Renal pelvis (tissue), 4 donors: ENCODE measurements around the gene TMEM237. TPM values are rescaled to one million over a fixed set of nuclear protein-coding genes. Genes with fewer than 3 reads are reported as not detected.
A peak's percentile ranks its signal among the peaks of the same experiment; 100 is the strongest.

ENCODE experiments used
- DNase-seq: peaks from one replicate; pipeline ENCODE4 v3.0.0-alpha.2; 2013
- polyA plus RNA-seq, 3 donors: library from polyadenylated mRNA; unstranded; fragments of 120-200 nt; gene quantifications; one replicate each; pipeline ENCODE4 v1.2.1, GENCODE V29; 2013; ENCODE audit not compliant: insufficient read length in 3 of 3

TMEM237 gene
- polyA plus RNA-seq, 3 donors, result 47.7 to 62.6 (median 48.6) TPM

GRCh38 chr2:201649442-201649841 lies 6.1 kb upstream of the TMEM237 start:
- DNase-seq, result no peak

DNA sequence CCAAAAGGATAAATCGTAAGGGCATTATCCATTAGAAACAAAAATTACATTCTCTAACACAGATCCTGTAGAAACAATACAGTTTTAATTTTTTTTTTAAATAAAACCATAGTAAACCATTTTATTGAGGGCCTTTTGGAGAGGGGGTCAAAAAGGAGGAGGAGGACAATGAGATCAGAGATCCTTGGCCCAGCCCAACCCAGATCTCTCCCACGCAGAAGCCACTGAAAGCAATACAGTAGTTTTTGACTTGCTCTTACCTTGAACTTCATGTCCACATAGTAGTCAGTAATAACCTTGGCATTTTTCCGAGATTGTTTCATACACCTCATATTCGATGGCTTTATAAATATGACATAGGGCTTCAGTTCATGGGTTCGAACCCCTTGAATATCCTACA lies 4.1 kb upstream of the TMEM237 start:
- DNase-seq, result no peak

- peak; percentile 14 for DNase-seq
Measured at GRCh38 chr2:201644001-201644400, 698 bp upstream of the TMEM237 start.

DNA sequence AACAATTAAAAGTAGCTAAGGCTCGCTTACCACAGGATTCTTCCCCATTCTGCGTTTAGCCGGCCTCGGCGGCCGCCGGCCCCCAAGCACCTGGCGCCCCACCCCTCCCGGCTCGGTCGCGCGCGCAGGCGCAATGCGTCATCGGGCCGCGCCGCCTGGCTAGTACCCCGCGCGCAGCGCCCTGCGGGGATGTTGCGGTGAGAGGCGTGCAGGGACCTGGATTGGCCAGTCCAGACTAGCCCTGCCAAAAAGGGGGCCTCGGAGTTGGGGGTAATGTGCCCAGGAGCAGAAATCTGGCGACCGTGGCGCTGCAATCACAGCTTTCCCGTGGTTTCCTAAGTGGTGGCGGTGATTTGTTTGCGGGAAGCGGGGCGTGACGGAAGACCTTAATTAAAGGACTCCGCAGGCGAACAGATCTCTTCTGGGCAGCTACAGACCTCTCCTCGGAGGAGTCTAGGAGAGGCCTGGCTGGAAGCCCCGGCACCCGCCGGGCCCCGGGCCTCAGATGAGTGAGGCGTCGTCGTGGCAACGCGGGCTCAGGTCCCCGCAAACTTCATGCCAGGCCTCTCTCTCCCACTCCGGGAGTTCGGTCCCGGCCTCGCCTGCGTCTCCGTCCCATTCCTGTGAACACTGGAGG lies 606 bp downstream of the TMEM237 start:
- DNase-seq, result peak; percentile 89

DNA sequence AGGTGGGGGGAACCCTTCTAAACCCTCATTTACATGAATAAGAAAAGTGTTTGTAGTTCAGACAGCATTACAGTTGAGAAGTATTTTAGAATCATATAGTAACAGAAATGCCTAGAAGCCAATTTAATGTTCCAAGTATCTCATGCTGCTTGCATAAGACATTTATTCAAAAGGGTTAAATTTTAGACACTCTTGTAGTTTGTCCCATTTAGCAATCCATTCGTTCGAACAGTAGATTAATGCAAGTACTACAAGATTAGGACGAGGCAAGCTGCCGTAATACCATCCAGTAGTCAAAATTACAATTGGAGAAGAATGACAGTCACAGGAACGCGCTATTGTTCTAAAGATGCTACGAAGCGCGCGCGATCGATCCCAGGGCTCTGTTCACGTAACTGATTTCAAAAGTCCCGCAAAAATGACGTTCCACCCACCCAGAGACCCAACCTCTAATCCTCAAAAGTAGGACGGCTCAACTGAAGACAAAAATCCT lies 1.2 kb downstream of the TMEM237 start:
- DNase-seq, result no peak

GRCh38 chr2:201639205-201639604 lies 4.1 kb downstream of the TMEM237 start:
- DNase-seq, result no peak

DNA sequence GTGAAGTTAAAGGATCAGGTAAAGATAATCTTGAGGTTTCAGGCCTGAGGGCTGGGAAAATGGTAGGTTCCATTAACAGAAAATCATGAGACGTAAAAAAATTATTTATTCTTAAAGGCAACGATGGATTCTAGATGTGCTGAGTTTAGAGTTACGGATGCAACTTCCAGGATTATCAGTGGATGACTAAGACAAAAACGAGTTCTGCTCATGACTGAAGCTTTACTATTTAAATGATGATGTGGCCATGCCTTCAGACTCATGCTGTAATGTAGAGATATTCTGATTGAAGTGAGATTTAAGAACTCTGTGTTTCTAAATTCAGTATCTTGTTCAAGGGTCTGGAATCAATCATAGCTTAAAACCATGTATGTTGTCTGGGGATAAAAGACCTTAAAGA lies 5.0 kb downstream of the TMEM237 start:
- DNase-seq, result no peak

DNA sequence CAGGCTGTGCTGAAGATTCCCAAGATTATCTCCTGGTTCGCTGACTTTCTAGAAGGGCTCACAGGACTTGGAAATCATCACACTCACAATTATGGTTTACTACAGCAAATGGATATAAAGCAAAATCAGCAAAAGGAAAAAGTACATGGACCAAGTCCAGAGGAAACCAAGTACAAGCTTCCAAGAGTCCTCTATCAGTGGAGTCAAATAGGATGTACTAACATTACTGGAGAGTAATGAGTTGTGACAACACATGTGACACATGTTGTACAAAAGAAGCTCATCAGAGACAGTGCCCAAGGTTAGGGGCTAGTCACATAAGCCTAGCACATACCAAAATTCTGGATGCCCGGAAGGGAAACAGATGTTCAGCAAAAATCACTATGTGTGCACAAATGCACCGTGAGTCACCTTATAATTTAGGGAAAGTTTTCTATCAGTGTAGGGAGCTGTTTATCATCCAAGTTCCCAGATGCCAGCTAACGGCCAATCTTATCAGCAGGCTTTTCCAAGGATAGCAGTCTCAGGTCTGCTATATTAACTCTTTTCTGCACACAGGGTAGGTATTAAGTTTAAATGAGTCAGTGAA lies 9.5 kb downstream of the TMEM237 start:
- DNase-seq, result no peak

DNA sequence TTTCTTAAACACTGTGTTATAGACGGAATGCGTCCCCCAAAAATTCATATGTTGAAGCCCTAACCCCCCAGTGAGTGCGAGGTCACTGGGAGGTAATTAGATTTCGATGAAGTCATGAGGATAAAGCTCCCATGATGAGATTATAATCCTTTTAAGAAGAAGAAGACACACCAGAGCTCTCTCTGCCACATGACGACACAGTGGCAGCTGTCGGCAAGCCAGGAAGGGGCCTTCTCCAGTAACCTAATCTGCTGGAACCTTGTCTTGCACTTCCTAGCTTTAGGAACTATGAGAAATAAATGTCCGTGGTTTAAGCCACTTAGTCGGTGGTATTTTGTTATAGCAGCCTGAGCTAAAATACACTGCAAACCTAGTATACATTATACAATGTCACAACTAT lies 12.3 kb downstream of the TMEM237 start:
- DNase-seq, result no peak

- no peak for DNase-seq
Measured at GRCh38 chr2:201630577-201630976, 12.7 kb downstream of the TMEM237 start.

GRCh38 chr2:201628545-201628944 lies 14.8 kb downstream of the TMEM237 start:
- no peak for DNase-seq

DNA sequence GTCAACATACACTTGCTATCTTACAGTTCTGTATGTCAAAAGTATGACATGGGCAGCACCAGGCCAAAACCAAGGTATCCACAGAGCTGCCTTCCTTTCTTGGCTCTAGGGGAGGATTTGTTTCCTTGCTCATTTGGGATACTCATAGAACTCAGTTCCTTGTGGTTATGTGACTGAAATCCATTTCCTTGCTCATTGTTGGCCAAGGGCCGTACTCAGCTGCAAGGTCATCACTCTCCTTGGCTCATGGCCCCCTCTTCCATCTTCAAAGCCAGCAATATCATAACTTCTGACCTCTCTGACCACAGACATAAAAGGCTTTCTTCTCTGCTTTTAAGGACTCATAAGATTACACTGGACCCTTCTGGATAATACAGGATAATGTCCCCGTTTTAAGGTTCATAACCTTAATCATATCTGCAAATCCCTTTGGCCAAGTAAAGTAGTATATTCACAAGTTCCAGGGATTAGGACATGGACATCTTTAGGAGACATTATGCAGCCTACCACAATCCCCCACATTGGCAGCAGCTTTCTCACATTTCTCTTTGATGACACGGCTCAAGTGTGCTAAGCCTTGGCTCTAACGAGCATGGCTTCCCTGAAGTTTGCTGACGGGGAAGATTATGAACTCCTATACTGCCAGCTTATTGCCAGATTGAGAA lies 20.9 kb downstream of the TMEM237 start:
- no peak for DNase-seq

DNA sequence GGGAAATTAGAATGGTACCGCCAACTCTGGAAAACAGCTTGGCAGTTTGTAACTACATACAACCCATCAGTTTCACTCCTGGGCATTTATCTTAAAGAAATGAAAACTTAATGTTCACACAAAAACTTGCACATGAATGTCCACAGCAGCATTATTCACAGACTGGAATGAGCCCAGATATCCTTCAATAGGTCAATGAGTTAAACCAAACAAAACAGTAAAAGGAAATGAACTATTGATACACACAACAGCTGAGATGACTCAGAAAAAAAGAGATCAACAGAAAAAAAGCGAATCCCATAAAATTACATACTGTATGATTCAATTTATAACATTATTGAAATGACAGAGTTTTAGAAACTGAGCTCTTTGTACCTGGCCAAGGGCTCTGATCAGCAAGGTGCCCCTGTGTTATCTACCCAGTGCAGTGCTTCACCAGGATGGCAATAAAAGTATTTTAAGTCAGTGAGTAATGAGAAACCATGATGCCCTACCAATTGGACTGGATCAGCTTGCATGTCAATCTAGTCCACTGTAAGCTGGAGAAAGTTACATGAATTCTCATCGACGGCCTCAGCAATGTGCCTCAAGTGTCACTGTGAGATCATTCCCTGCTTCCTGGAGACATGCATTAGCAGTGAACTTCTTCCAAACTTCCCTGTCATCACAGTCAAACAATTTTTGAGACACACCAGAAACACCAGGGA lies 21.9 kb downstream of the TMEM237 start:
- no peak for DNase-seq

- DNase-seq, result peak; percentile 74
Measured at GRCh38 chr2:201618744-201619662, 24.3 kb downstream of the TMEM237 start.

- no peak for DNase-seq
Measured at GRCh38 chr2:201608021-201608420, 35.3 kb downstream of the TMEM237 start.

DNA sequence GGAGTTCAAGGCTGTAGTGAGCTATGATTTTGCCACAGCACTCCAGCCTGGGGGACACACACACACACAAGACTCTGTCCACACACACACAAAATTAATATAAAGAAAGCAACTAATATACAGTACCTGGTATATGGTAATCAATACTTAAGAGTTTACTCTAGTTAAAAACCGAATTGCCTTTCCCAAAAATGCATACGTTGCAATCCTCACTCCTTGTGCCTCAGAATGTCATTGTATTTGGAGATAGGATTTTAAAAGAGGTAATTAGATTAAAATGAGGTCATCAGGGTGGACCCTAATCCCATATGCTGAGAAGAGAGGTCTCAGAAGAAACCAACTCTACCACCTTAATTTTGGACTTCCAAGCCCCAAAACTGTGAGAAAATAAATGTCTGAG lies 35.7 kb downstream of the TMEM237 start:
- DNase-seq, result no peak

GRCh38 chr2:201600906-201601305 lies 42.4 kb downstream of the TMEM237 start:
- DNase-seq, result no peak

- no peak for DNase-seq
Measured at GRCh38 chr2:201597397-201597796, 45.9 kb downstream of the TMEM237 start.

GRCh38 chr2:201580486-201580885 lies 62.8 kb downstream of the TMEM237 start:
- no peak for DNase-seq

- no peak for DNase-seq
Measured at GRCh38 chr2:201579536-201579935, 63.8 kb downstream of the TMEM237 start.

DNA sequence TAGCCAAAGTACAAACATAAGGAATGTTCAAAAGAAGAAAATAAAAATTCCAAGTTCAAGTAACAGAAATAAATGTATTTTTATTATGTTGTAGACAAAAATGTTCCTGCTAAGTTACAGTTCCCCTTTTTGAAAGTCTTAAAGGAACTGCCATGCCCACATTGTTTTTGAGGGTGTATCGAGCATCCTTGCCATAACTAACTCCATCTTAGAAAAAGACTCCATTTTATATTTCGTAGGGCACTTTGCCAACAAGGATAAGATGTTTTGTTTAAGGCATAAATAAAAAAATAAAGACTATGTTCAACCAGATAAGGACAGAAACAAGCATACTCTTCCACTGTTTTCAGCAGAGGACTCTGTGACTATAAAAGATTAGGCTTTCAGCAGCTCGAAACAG lies 67.3 kb downstream of the TMEM237 start:
- no peak for DNase-seq

GRCh38 chr2:201574766-201575165 lies 68.5 kb downstream of the TMEM237 start:
- DNase-seq, result no peak
